HG02759 (cell line): ENCODE measurements around the gene OGT.
A peak's percentile ranks its signal among the peaks of the same experiment; 100 is the strongest.
"Not testable (repeated sequence)": the region's sequence is repeated elsewhere in the genome, so short reads cannot be mapped to it uniquely, and the experiment has no call there.

Experiments
- ATAC-seq: cut with Tn5 transposase; IDR thresholded peaks from one replicate; pipeline ENCODE4 v1.9.1; 2021; ENCODE audit warnings: mild to moderate bottlenecking, moderate library complexity; ENCODE audit not compliant: unreplicated experiment

Gene OGT

GRCh38 chrX:71532753-71533425 is at the start of gene OGT:
Gene OGT (plus strand): TSS chrX:71533104. CDS start chrX:71533300, 196 bp downstream.
- ATAC-seq = peak; percentile 90

- no peak for ATAC-seq
Measured at GRCh38 chrX:71487814-71488213, 45.1 kb upstream of the OGT start.

- no peak for ATAC-seq
Measured at GRCh38 chrX:71489540-71489939, 43.4 kb upstream of the OGT start.

- peak; percentile 50 for ATAC-seq
Measured at GRCh38 chrX:71492231-71493065, 40.5 kb upstream of the OGT start.

GRCh38 chrX:71493111-71493613 is 39.7 kb upstream of the OGT start:
- no peak for ATAC-seq

GRCh38 chrX:71495979-71496378 is 36.9 kb upstream of the OGT start:
- not testable (repeated sequence) for ATAC-seq

GRCh38 chrX:71496476-71496875 is 36.4 kb upstream of the OGT start:
- no peak for ATAC-seq

- ATAC-seq = not testable (repeated sequence)
Measured at GRCh38 chrX:71502080-71502479, 30.8 kb upstream of the OGT start.

GRCh38 chrX:71504346-71504745 is 28.6 kb upstream of the OGT start:
- ATAC-seq = no peak

- ATAC-seq = no peak
Measured at GRCh38 chrX:71509289-71509688, 23.6 kb upstream of the OGT start.

GRCh38 chrX:71510161-71510560 is 22.7 kb upstream of the OGT start:
- no peak for ATAC-seq

GRCh38 chrX:71513731-71514130 is 19.2 kb upstream of the OGT start:
- ATAC-seq = not testable (repeated sequence)

- ATAC-seq = peak; percentile 56
Measured at GRCh38 chrX:71514367-71515037, 18.4 kb upstream of the OGT start.

GRCh38 chrX:71515038-71515396 is 17.9 kb upstream of the OGT start:
- ATAC-seq = no peak

- no peak for ATAC-seq
Measured at GRCh38 chrX:71525316-71525715, 7.6 kb upstream of the OGT start.

GRCh38 chrX:71532078-71532752 is 689 bp upstream of the OGT start:
- ATAC-seq = peak; percentile 26

GRCh38 chrX:71533516-71533850 is 579 bp downstream of the OGT start:
- no peak for ATAC-seq

GRCh38 chrX:71533851-71534561 is 1.1 kb downstream of the OGT start:
- ATAC-seq = peak; percentile 35

GRCh38 chrX:71534773-71535544 is 2.1 kb downstream of the OGT start:
- no peak for ATAC-seq

GRCh38 chrX:71536285-71536684 is 3.4 kb downstream of the OGT start:
- ATAC-seq = no peak
